LoVo (cell line): ENCODE results near the gene COL23A1.

Experiments used
- DNase-seq: peaks from one replicate; pipeline ENCODE4 v3.0.0-alpha.2; 2016; ENCODE audit warnings: low spot score

COL23A1 gene

GRCh38 chr5:178221853-178222252 is 368.3 kb downstream of the COL23A1 start:
- no peak for DNase-seq

- DNase-seq: no peak
Observed at GRCh38 chr5:178221282-178221681, 368.9 kb downstream of the COL23A1 start.

- no peak for DNase-seq
Observed at GRCh38 chr5:178218827-178219226, 371.4 kb downstream of the COL23A1 start.

GRCh38 chr5:178218237-178218776 is 371.9 kb downstream of the COL23A1 start:
- DNase-seq: no peak

GRCh38 chr5:178216779-178217178 is 373.4 kb downstream of the COL23A1 start:
- no peak for DNase-seq

- DNase-seq: no peak
Observed at GRCh38 chr5:178216088-178216534, 374.1 kb downstream of the COL23A1 start.

- no peak for DNase-seq
Observed at GRCh38 chr5:178215280-178216002, 374.8 kb downstream of the COL23A1 start.

- no peak for DNase-seq
Observed at GRCh38 chr5:178214160-178214803, 375.9 kb downstream of the COL23A1 start.

GRCh38 chr5:178213748-178214151 is 376.4 kb downstream of the COL23A1 start:
- DNase-seq: no peak

- no peak for DNase-seq
Observed at GRCh38 chr5:178213003-178213461, 377.2 kb downstream of the COL23A1 start.

GRCh38 chr5:178212241-178213002 is 377.8 kb downstream of the COL23A1 start:
- DNase-seq: no peak

- DNase-seq: no peak
Observed at GRCh38 chr5:178211095-178212048, 378.8 kb downstream of the COL23A1 start.

GRCh38 chr5:178210686-178211085 is 379.5 kb downstream of the COL23A1 start:
- DNase-seq: no peak

- no peak for DNase-seq
Observed at GRCh38 chr5:178210073-178210535, 380.1 kb downstream of the COL23A1 start.

GRCh38 chr5:178209334-178210072 is 380.7 kb downstream of the COL23A1 start:
- DNase-seq: no peak

GRCh38 chr5:178208540-178209227 is 381.5 kb downstream of the COL23A1 start:
- DNase-seq: no peak

GRCh38 chr5:178207917-178208280 is 382.3 kb downstream of the COL23A1 start:
- peak; percentile 55 for DNase-seq

GRCh38 chr5:178207183-178207916 is 382.8 kb downstream of the COL23A1 start:
- DNase-seq: no peak
